ENCODE data around the gene DIS3L2. TPM values are rescaled to one million over a fixed set of nuclear protein-coding genes. Genes with fewer than 3 reads are reported as not detected.

DIS3L2 gene
- total and polyA plus RNA-seq, 3 experiments from 2014 or later, result 16.4 to 29.5 (median 28.6) TPM

- H3K27me3 Mint-ChIP-seq, result peaks cover 11 to 35% of the 10 kb centered on the region in 2 donors
- H3K27ac ChIP-seq (ENCODE audit: low read depth, low read length), result no peak overlapping the region
- peaks cover 0 to 1% (median 0%) of the 10 kb centered on the region in 3 donors for H3K36me3 Mint-ChIP-seq
- DNase-seq, result no peak
- H3K27me3 ChIP-seq (ENCODE audit: insufficient read depth, low read length, poor library complexity, severe bottlenecking), result no peaks in the 10 kb centered on the region
- no peak overlapping the region for H3K4me3 ChIP-seq (ENCODE audit: low read length)
- H3K4me1 ChIP-seq (ENCODE audit: insufficient read depth, low read length), result peaks cover 4% of the 10 kb centered on the region
- peaks cover 3 to 4% (median 3%) of the 10 kb centered on the region in 3 donors for H3K4me1 Mint-ChIP-seq
- ChIA-PET CTCF (no interaction called here), POLR2A (no interaction called here)
- no peaks in the 10 kb centered on the region for H3K9me3 ChIP-seq (ENCODE audit: low read length)
- H3K9me3 Mint-ChIP-seq, result peaks cover 0 to 3% (median 0%) of the 10 kb centered on the region in 5 donors
- peak overlapping the region in 1 of 7 donors; percentile 45 for H3K4me3 Mint-ChIP-seq
- no peaks in the 10 kb centered on the region for H3K36me3 ChIP-seq (ENCODE audit: insufficient read depth, low read length)
- H3K27ac Mint-ChIP-seq, result no peak overlapping the region
Observed at GRCh38 chr2:231955758-231956472, 5.6 kb upstream of the DIS3L2 start.

GRCh38 chr2:231957913-231958763 lies 3.4 kb upstream of the DIS3L2 start:
- H3K36me3 Mint-ChIP-seq, result peaks cover 0 to 5% (median 3%) of the 10 kb centered on the region in 3 donors
- H3K9me3 Mint-ChIP-seq, result peaks cover 0 to 2% (median 0%) of the 10 kb centered on the region in 5 donors
- H3K4me3 ChIP-seq (ENCODE audit: low read length), result no peak overlapping the region
- H3K4me3 Mint-ChIP-seq, result peak overlapping the region in 3 of 7 donors; percentile 22 to 79 (median 61)
- peaks cover 9 to 27% of the 10 kb centered on the region in 2 donors for H3K27me3 Mint-ChIP-seq
- H3K27ac Mint-ChIP-seq, result peak overlapping the region in 1 of 8 donors; percentile 60
- H3K27me3 ChIP-seq (ENCODE audit: insufficient read depth, low read length, poor library complexity, severe bottlenecking), result no peaks in the 10 kb centered on the region
- no peaks in the 10 kb centered on the region for H3K36me3 ChIP-seq (ENCODE audit: insufficient read depth, low read length)
- H3K4me1 ChIP-seq (ENCODE audit: insufficient read depth, low read length), result peaks cover 11% of the 10 kb centered on the region
- no peak for DNase-seq
- peaks cover 14 to 21% (median 17%) of the 10 kb centered on the region in 3 donors for H3K4me1 Mint-ChIP-seq
- no peaks in the 10 kb centered on the region for H3K9me3 ChIP-seq (ENCODE audit: low read length)
- H3K27ac ChIP-seq (ENCODE audit: low read depth, low read length), result no peak overlapping the region
- ChIA-PET CTCF (no interaction called here), POLR2A (no interaction called here)

GRCh38 chr2:231960810-231961348 lies 634 bp upstream of the DIS3L2 start:
- H3K27me3 ChIP-seq (ENCODE audit: insufficient read depth, low read length, poor library complexity, severe bottlenecking), result no peaks in the 10 kb centered on the region
- ChIA-PET CTCF (interaction anchor here (0.5 kb wide), 1 partner anchor 188 kb away, joined by 4 read pairs; no protein-coding TSS in a partner anchor), POLR2A (interaction anchor here (1.0 kb wide), 1 partner anchor 355 kb away, joined by 3 read pairs; no protein-coding TSS in a partner anchor)
- H3K9me3 Mint-ChIP-seq, result peaks cover 0 to 2% (median 0%) of the 10 kb centered on the region in 5 donors
- H3K36me3 ChIP-seq (ENCODE audit: insufficient read depth, low read length), result no peaks in the 10 kb centered on the region
- no peak for DNase-seq
- H3K27ac Mint-ChIP-seq, result peak overlapping the region; percentile 40 to 96 (median 90)
- H3K4me3 Mint-ChIP-seq, result peak overlapping the region; percentile 86 to 98 (median 95)
- no peaks in the 10 kb centered on the region for H3K9me3 ChIP-seq (ENCODE audit: low read length)
- peak overlapping the region; percentile 76 for H3K27ac ChIP-seq (ENCODE audit: low read depth, low read length)
- peak overlapping the region; percentile 87 for H3K4me3 ChIP-seq (ENCODE audit: low read length)
- peaks cover 4 to 8% of the 10 kb centered on the region in 2 donors for H3K27me3 Mint-ChIP-seq
- peaks cover 0 to 7% (median 3%) of the 10 kb centered on the region in 3 donors for H3K36me3 Mint-ChIP-seq
- H3K4me1 ChIP-seq (ENCODE audit: insufficient read depth, low read length), result peaks cover 18% of the 10 kb centered on the region
- peaks cover 37 to 49% (median 42%) of the 10 kb centered on the region in 3 donors for H3K4me1 Mint-ChIP-seq

- Mint-ChIP-seq H3K4me1 (peaks cover 50 to 78% (median 56%) of the 10 kb centered on the region in 3 donors), H3K27ac (peak overlapping the region in 3 of 8 donors; percentile 43 to 78 (median 44)), H3K9me3 (no peaks in the 10 kb centered on the region), H3K4me3 (peak overlapping the region in 2 of 7 donors; percentile 6 to 44), H3K36me3 (peaks cover 2 to 7% (median 3%) of the 10 kb centered on the region in 3 donors), H3K27me3 (no peaks in the 10 kb centered on the region)
- CTCF ChIA-PET, result no interaction called here
- DNase-seq, result peak in 1 of 5 donors; percentile 10
- Histone ChIP-seq H3K36me3 (ENCODE audit: insufficient read depth, low read length) (no peaks in the 10 kb centered on the region), H3K4me1 (ENCODE audit: insufficient read depth, low read length) (peaks cover 24% of the 10 kb centered on the region), H3K27ac (ENCODE audit: low read depth, low read length) (no peak overlapping the region), H3K4me3 (ENCODE audit: low read length) (no peak overlapping the region), H3K9me3 (ENCODE audit: low read length) (no peaks in the 10 kb centered on the region), H3K27me3 (ENCODE audit: insufficient read depth, low read length, poor library complexity, severe bottlenecking) (no peaks in the 10 kb centered on the region)
- POLR2A ChIA-PET, result no interaction called here
Observed at GRCh38 chr2:231965102-231965501, 3.6 kb downstream of the DIS3L2 start.

- H3K36me3 ChIP-seq (ENCODE audit: insufficient read depth, low read length), result no peaks in the 10 kb centered on the region
- H3K9me3 ChIP-seq (ENCODE audit: low read length), result no peaks in the 10 kb centered on the region
- peaks cover 0 to 6% (median 2%) of the 10 kb centered on the region in 3 donors for H3K36me3 Mint-ChIP-seq
- H3K9me3 Mint-ChIP-seq, result no peaks in the 10 kb centered on the region
- peak overlapping the region in 1 of 7 donors; percentile 63 for H3K4me3 Mint-ChIP-seq
- H3K27me3 ChIP-seq (ENCODE audit: insufficient read depth, low read length, poor library complexity, severe bottlenecking), result no peaks in the 10 kb centered on the region
- peak overlapping the region in 4 of 8 donors; percentile 30 to 77 (median 56) for H3K27ac Mint-ChIP-seq
- CTCF ChIA-PET, result no interaction called here
- no peak for DNase-seq
- no peaks in the 10 kb centered on the region for H3K27me3 Mint-ChIP-seq
- H3K4me1 ChIP-seq (ENCODE audit: insufficient read depth, low read length), result peaks cover 18% of the 10 kb centered on the region
- no peak overlapping the region for H3K27ac ChIP-seq (ENCODE audit: low read depth, low read length)
- peaks cover 43 to 73% (median 50%) of the 10 kb centered on the region in 3 donors for H3K4me1 Mint-ChIP-seq
- POLR2A ChIA-PET, result no interaction called here
- no peak overlapping the region for H3K4me3 ChIP-seq (ENCODE audit: low read length)
Observed at GRCh38 chr2:231966886-231967285, 5.4 kb downstream of the DIS3L2 start.

GRCh38 chr2:231968820-231969219 lies 7.3 kb downstream of the DIS3L2 start:
- ChIA-PET CTCF (interaction anchor here (0.6 kb wide), 1 partner anchor 581 kb away, joined by 3 read pairs; the partner anchor contains the start of gene TIGD1), POLR2A (no interaction called here)

GRCh38 chr2:231970461-231970860 lies 8.9 kb downstream of the DIS3L2 start:
- Histone ChIP-seq H3K4me3 (ENCODE audit: low read length) (no peak overlapping the region), H3K27me3 (ENCODE audit: insufficient read depth, low read length, poor library complexity, severe bottlenecking) (no peaks in the 10 kb centered on the region), H3K27ac (ENCODE audit: low read depth, low read length) (no peak overlapping the region), H3K36me3 (ENCODE audit: insufficient read depth, low read length) (no peaks in the 10 kb centered on the region), H3K4me1 (ENCODE audit: insufficient read depth, low read length) (peaks cover 7% of the 10 kb centered on the region), H3K9me3 (ENCODE audit: low read length) (no peaks in the 10 kb centered on the region)
- peaks cover 16 to 37% (median 18%) of the 10 kb centered on the region in 3 donors for H3K4me1 Mint-ChIP-seq
- H3K27me3 Mint-ChIP-seq, result no peaks in the 10 kb centered on the region
- no peak overlapping the region for H3K27ac Mint-ChIP-seq
- no peaks in the 10 kb centered on the region for H3K9me3 Mint-ChIP-seq
- CTCF ChIA-PET, result no interaction called here
- H3K36me3 Mint-ChIP-seq, result peaks cover 0 to 11% (median 6%) of the 10 kb centered on the region in 3 donors
- no peak overlapping the region for H3K4me3 Mint-ChIP-seq
- POLR2A ChIA-PET, result no interaction called here
- DNase-seq, result no peak

More at GRCh38 chr2:231968820-231969219, 7.3 kb downstream of the DIS3L2 start:
- Histone ChIP-seq H3K27ac (ENCODE audit: low read depth, low read length) (no peak overlapping the region), H3K27me3 (ENCODE audit: insufficient read depth, low read length, poor library complexity, severe bottlenecking) (no peaks in the 10 kb centered on the region), H3K4me3 (ENCODE audit: low read length) (no peak overlapping the region), H3K36me3 (ENCODE audit: insufficient read depth, low read length) (no peaks in the 10 kb centered on the region), H3K9me3 (ENCODE audit: low read length) (no peaks in the 10 kb centered on the region), H3K4me1 (ENCODE audit: insufficient read depth, low read length) (peaks cover 13% of the 10 kb centered on the region)
- H3K9me3 Mint-ChIP-seq, result no peaks in the 10 kb centered on the region
- H3K27me3 Mint-ChIP-seq, result no peaks in the 10 kb centered on the region
- no peak for DNase-seq
- H3K4me3 Mint-ChIP-seq, result no peak overlapping the region
- no peak overlapping the region for H3K27ac Mint-ChIP-seq
- peaks cover 0 to 11% (median 6%) of the 10 kb centered on the region in 3 donors for H3K36me3 Mint-ChIP-seq
- H3K4me1 Mint-ChIP-seq, result peaks cover 29 to 53% (median 35%) of the 10 kb centered on the region in 3 donors

Measured in CD8-positive, alpha-beta memory T cell (primary cell).